GM19438 (cell line): Measurements from ENCODE around the gene PSMD1.
"Not testable (repeated sequence)": the region's sequence is repeated elsewhere in the genome, so short reads cannot be mapped to it uniquely, and the experiment has no call there.

ENCODE experiments used
- ATAC-seq: cut with Tn5 transposase; IDR thresholded peaks from one replicate; pipeline ENCODE4 v1.9.1; 2021; ENCODE audit warnings: low read depth; ENCODE audit not compliant: unreplicated experiment

PSMD1 gene

DNA sequence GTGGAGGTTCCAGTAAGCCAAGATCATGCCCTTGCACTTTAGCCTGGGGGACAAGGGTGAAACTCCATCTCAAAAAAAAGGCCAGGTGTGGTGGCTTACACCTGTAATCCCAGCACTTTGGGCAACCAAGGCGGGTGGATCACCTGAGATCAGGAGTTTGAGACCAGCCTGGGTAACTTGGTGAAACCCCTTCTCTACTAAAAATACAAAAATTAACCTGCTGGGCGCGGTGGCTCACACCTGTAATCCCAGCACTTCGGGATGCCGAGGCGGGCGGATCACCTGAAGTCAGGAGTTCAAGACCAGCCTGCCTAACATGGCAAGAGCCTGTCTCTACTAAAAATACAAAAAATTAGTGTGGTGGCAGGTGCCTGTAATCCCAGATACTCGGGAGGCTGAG lies 84.1 kb downstream of the PSMD1 start:
- ATAC-seq, result not testable (repeated sequence)

DNA sequence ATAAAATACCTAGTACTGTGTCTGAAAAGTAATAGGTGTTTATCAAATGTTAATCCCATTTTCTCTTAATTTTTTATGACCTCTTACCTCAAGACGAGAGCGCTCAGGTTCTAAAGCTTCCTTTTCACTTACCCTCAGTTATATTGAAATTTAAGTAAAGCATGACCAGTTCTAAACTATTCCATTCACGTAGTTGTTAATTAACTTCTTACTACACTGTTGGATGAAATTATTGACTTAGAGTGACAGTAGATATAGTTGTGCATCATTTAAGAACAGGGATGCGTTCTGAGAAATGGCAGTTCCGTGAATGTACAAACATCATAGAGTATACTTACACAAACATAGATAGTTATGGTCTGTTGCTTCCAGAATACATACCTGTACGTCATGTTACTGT lies 88.2 kb downstream of the PSMD1 start:
- no peak for ATAC-seq

DNA sequence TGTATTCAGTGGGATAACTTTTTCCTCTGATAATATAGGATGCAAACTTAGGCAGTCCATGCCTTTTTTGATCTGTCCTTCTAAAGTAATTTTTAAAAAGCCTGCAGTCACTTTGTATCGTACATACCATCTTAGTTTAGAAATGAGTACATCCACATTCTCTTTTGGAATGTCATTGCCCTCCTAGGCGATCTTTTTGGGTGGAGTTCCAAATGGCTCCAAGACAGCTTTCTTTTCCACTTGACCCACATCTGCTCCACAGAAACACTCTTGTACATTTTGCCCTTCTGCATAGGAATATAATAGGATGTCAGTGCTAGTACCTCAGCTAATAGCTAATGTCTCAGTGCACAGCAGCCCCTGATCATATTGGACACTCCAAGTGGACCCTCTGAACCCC lies 90.0 kb downstream of the PSMD1 start:
- ATAC-seq, result no peak

GRCh38 chr2:231152800-231153557 lies 96.3 kb downstream of the PSMD1 start:
- ATAC-seq, result no peak

DNA sequence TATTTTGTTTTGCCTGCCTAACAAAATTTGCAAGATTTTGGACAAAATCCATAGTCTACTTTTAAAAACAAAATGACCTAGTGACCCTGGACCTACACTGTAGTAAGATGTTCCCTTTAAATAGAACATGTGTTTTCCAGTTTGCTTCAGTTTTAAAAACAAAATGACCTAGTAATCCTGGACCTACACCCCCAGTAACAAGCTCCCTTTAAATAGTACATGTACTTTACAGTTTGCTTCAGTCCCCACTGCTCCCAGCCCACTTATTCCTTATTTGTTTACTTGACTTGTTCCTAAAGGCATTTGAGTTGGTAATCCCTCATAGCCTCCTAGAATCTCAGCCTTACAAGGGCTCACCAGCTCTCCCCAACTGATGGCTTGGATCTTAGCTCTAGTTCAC lies 102.6 kb downstream of the PSMD1 start:
- no peak for ATAC-seq

- no peak for ATAC-seq
Observed at GRCh38 chr2:231160701-231161100, 104.0 kb downstream of the PSMD1 start.

DNA sequence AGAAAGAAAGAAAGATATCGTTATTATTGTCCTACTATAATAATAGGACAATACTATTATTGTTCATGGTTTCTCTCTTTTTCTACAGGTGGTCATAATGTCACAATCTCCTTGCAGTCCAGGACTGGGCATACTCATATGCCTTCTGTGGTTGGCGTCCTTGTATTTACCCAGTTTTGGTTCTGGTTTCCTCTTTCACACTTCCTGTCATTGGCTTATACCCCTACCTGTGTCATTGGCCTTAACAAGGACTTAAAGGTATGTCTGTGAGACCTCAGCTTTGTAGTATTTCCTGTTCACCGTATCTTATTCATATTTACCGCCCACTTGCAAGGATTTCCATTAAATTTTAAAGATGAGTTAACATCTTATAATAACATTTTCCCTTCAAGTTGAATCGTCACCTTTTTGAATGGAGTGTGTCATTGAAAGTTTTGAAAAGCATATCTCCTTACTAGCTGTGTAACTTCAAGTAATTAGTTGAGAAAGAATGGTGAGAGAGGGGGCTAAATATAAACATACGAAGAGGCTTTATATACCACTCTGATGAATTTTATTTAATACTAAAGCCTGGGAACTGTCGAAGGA lies 104.7 kb downstream of the PSMD1 start:
- ATAC-seq, result peak; percentile 83

- ATAC-seq, result no peak
Observed at GRCh38 chr2:231161877-231162329, 105.2 kb downstream of the PSMD1 start.

DNA sequence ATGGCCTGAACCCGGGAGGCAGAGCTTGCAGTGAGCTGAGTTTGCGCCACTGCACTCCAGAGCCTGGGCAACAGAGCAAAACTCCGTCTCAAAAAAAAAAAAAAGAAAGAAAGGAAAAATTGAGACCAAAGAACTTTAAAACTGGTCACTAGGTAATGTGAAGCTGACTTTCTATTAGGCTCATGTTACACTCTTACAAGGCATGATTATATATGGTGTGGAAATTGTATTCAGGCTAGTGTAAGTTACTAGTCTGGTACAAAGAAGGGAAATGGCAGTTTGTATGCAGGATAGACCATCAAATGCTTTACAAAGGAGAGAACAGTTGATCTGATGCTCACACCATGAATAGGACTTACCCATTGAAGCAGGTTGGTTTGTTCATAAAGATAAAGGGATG lies 106.3 kb downstream of the PSMD1 start:
- no peak for ATAC-seq

GRCh38 chr2:231163414-231164095 lies 106.9 kb downstream of the PSMD1 start:
- no peak for ATAC-seq

DNA sequence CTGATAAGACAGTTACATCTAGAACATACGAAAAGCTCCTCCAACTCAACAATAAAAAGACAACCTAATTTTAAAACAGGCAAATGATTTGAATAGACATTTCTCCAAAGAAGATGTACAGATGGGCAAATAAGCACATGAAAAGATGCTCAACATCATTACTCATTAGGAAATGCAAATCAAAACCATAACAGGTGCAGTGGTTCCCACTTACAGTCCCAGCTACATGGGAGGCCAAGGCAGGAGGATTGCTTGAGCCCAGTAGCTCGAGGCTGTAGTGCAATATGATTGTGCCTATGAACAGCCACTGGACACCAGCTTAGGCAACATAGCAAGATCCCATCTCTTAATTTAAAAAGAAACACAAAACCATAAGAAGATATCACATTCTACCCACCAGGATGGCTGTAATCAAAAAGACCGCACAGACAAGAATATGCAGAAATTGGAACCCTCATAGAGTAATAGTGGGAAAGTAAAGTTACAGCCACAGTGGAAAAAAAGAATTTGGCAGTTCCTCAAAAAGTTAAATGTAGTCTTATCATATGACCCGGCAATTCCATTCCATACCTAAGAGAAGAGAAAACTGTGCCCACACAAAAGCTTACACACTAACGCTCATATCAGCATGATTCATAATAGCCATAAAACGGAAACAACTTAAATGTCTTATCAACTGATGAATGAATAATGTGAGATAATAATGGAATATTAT lies 111.2 kb downstream of the PSMD1 start:
- no peak for ATAC-seq

DNA sequence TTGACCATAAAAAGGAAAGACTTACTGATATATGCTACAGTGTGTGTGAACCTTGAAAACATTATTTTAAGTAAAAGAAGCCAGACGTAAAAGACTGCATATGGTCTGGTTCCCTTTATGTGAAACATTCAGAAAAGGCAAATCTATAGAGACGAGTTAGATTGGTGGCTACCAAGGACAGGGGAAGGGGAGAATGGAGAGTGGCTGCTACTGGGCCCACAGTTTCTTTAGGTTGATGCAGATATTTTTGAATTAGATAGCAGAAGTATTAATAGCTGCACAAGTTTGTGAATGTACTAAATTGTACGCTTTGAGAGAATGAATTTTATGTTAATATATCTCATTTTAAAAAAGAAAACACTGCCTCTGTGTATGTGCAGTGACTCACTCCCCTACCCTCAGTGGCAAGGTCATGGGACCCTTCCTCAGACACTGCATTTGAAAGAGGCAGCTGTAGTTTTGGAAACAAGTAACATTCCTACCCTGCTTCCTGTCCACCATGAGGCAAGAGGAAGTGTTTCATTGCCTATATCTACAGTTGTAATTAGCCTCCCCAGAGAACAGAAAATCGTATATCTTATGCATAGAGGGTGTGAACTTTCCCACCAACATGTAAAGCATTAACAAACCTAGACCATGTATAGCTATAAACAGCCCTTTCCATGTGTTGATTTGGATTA lies 111.9 kb downstream of the PSMD1 start:
- no peak for ATAC-seq

DNA sequence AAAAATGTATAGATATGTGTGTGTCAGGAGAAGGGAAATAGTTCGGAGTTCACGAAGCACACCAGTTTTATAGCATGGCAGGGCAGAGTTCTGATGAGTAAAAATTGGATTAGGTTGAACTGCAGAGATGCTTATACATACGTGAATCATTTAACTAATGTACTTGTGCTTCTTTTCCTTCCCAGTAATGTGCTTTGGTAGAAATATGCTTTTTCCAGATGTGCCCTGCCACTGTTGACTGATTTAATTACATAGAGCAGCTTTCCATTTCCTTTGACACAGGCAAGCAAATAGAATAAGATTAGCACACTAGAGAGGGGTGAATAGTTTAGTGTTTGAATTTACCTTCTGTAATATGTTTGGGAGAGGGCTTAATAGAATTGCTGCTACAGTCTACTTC lies 112.8 kb downstream of the PSMD1 start:
- no peak for ATAC-seq

DNA sequence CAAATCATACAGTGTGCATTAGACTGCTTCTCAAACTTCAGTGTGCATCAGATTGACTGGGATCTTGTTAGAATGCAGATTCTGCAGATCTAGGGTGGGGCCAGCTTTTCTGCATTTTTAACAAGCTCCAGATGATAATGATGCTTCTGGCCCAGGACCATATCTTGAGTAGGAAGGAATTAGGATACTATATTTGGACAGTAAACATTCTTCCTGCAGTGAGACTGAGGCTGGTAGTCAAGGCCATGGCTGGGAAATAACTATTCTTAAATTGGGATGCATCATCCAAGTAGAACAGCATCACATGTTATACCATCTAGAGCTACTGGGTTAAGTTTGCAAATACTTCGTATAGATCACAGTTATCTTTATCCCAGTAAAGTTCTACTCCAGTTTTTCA lies 113.4 kb downstream of the PSMD1 start:
- no peak for ATAC-seq

DNA sequence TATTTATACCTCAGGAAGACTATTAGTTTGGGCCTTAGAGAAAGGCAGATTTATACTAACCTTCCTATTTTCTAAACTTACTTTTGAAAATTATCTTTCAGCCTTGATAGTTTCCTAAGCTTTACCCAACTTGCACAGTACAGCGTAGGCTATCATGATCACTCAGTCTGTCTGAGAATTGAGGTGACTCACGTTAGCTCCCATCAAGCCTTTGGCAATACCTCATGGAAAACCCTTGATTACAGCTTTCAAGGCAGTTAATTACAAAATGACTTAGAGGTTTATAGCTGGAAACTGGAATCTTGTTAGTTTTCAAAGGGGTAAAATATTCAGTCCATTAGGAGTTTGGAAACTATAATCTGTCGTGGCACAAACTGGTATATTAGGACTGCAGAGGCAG lies 115.4 kb downstream of the PSMD1 start:
- no peak for ATAC-seq

GRCh38 chr2:231174211-231174651 lies 117.6 kb downstream of the PSMD1 start:
- no peak for ATAC-seq

DNA sequence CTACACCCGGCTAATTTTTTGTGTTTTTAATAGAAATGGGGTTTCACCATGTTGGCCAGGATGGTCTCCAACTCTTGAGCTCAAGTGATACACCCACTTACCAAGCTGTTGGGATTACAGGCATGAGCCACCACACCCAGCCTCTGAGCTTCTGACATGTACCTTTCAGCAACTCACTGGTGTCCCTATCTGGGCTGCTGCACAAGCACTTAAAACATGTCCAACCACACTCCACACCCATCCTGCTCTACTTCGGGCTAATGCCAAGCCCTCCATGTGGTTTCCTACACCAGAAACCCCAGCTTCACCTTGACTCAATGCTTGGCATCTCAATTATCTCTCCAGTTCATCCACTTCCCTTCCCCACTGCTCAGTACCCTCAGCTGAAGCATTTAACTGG lies 119.4 kb downstream of the PSMD1 start:
- ATAC-seq, result no peak

- ATAC-seq, result no peak
Observed at GRCh38 chr2:231177156-231178025, 120.7 kb downstream of the PSMD1 start.

DNA sequence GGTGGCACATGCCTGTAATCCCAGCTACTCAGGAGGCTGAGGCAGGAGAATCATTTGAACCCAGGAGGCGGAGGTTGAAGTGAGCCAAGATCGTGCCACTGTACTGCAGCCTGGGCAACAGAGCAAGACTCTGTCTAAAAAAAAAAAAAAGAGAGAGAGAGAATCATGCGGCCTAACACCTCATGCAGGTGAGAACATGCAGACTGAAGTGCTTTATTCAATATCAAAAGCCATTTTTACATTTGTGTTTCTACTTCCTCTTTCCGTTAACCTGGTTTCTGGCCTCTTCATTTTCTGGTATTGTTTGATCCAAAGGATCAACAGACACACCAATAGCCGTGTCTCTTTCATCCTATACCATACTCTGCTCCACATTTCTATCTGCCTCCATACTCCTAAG lies 122.1 kb downstream of the PSMD1 start:
- not testable (repeated sequence) for ATAC-seq
